Stimulated activated CD8-positive, alpha-beta memory T cell treated with anti-CD3 and anti-CD28 coated beads, Interleukin-7, amount 100 ng/mL, for 1 hour (primary cell): ENCODE results near the gene SPEN.
"Not testable (repeated sequence)": the region's sequence is repeated elsewhere in the genome, so short reads cannot be mapped to it uniquely, and the experiment has no call there.

Experiments
- DNase-seq, 2 donors: peaks; one replicate each; pipeline ENCODE4 v3.0.0-alpha.2; 2020; ENCODE audit warnings: low read depth in 2 of 2

Gene SPEN

DNA sequence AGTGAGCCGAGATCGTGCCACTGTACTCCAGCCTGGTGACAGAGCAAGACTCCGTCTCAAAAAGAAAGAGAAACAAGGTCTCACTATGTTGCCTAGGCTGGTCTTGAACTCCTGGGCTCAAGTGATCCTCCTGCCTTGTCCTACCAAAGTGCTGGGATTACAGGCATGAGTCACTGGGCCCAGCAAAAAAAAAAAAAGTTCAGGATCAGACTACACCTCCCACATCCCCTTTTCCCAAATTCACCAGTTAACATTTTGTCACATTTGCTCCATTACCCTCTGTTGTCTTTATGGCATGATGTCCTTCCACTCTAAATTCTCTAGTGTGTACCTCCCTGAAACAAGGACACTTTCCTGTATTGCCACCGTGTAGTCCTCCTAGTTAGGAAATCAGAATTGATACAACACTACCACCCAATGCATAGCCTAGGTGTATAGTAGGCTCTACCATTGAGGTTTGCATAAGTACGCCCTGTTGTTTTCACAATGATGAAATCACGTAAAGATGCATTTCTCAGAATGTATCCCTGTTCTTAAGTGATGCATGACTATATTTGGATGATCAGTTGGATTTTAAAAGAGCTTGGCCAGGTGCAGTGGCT is 10.7 kb downstream of the SPEN start:
- DNase-seq: no peak

DNA sequence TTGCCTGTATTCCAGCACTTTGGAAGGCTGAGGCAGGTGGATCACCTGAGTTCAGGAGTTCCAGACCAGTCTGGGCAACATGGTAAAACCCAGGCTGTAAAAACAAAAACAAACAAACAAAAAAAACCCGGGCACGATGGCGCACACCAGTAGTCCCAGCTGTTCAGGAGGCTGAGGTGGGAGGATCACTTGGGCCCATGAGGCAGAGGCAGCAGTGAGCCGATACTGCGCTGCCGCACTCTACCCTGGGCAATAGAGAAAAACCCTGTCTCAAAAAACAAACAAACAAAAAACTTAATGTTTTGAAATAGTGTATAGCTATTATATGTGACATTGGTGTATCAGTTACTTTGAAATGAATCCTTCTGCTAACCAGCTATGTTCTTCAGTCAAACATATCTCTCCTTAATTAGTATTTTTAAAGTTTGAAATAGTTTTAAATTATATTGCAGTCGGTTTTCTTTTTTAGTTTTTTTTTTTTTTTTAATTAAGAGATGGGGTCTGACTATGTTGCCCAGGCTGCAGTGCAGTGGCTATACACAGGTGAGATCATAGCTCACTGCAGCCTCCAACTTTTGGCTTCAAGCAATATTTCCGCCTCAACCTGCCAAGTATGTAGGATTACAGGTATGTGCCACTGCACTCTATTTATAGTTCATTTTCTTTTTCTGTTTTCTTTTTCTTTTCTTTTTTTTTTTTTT is 11.3 kb downstream of the SPEN start:
- DNase-seq: no peak

DNA sequence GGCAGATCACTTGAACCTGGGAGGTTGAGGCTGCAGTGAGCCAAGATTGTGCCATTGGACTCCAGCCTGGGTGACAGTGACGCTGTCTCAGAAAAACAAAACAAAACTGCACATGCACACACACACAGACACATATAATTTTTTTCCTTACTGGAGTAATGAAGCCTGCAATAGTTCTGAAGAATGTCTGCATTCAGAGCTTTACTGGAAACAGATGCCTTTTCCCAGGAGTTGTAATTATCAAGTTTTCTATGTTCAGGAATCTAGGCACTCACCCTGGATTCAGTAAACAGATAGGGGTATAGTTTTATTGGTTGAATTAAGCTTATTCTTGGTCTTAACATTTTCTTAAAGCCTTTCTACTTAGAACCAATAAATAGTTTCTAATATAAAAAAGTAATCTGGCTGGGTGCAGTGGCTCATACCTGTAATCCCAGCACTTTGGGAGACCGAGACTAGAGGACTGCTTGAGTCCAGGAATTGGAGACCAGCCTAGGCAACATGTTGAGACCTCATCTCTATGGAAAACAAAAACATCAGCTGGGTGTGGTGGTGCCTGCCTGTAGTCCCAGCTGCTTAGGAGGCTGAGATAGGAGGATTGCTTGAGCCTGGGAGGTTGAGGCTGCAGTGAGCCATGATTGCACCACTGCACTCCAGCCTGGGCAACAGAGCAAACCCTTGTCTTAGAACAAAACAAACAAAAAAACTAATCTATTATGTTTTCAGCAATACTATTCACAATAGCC is 15.8 kb downstream of the SPEN start:
- DNase-seq: no peak

DNA sequence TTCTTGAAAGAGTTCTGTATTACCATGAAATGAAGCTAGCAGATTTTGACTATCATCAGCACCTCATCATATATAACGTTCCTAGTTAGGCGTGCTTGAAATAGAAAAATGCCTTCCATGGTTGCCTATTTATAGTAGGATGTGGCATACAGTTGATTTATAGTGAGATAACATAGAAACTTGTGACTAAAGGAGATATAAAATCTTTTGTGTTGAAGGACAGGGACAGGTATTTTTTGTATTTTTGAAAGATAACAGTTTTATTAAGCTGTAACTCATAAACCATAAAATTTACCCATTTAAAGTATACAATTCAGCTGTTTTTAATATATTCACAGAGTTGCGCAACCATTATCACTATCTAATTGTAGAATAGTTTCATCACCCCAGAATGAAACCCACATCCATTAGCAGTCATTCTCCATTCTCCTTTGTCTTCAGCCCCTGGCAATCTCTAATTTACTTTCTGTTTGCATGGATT is 19.3 kb downstream of the SPEN start:
- no peak for DNase-seq

DNA sequence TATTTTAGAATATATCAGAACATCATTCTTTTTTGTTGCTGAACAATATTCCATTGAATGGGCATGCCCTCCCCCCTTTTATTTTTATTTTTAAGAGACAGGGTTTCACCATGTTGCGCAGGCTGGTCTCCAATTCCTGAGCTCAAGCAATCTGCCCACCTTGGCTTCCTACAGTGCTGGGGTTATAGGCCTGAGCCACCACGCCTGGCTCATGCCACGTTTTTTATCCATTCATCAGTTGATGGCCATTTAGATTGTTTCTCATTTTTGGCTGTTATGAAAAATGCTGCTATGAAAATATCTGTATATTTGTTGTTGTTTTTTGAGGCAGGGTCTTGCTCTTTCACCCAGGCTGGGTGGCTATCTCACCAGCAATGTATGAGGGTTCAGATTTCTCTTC is 19.8 kb downstream of the SPEN start:
- DNase-seq: no peak

DNA sequence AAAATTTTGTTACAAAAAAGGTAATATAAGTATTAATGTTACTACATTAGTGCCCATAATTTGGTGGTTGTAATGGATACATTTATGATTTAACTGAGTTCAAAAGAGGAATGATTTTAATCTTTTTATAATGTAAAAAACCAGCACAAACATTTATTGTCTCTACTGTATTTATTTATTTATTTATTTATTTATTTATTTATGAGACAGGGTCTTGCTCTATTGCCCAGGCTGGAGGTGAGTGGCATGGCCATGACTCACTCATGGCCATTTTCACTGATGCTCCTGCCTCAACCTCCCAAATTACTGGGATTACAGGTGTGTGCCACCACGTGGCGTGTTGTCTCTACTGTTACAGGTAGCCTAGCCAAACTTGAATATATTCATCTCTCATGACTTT is 21.9 kb downstream of the SPEN start:
- no peak for DNase-seq

DNA sequence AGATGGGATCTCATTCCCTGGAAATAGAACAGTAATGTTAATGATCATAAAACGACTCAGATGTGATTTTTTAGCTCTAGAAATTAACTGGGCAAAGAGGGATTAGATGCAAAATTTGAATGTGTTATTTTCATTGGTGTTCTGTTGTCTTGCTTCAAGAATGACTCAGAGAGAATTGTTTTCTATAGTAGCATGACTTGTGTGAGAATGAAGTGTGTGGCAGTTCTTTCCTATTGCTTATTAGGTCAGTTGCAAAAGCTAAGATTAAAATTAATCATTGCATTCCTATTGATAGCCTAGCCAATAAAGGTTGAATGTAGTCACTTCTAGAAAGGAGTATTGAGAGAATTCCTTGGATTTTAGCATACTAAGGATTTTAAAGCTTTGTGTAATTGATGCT is 22.9 kb downstream of the SPEN start:
- no peak for DNase-seq

DNA sequence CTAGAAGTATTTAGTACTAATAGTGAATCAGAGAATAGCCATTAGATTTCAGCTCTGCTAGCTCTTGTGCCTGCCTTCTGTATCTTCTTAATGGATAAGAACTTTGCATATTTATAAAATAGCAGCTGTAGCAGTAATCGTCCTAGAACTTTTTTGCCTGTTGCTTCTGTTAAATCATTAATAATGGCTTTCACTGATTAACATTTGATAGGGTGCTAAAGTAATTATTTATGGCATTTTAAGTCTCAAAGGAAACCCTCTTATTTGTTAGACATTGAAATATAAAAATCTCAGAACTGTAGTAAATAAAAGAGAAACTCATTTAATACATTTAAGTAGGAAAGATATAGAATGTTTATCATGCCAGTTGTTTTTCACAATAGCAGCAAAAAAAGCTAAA is 27.0 kb downstream of the SPEN start:
- DNase-seq: no peak

DNA sequence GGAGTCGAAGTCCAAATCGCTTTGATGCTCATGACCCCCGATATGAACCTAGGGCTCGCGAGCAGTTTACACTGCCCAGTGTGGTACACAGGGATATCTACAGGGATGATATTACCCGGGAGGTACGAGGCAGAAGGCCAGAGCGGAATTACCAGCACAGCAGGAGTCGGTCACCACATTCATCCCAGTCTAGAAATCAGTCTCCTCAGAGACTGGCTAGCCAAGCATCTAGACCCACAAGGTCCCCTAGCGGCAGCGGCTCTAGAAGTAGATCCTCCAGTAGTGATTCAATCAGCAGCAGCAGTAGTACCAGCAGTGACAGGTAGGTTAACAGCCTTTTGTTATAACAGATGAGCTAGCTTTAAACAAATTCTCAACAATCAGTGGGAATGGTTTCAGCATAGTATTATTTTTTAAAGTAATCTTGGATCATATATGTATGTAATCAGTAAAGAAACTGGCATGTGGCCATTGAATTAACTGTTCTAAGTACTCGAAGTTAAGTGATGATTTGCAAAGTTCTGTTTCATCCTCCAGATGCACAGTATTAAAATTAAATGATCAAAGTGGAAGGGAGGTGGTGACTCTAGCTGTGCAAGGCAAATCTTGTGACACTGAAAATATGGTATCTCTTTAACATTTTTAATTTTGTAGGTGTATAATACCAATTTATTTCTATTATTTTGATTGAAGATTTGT is 29.0 kb downstream of the SPEN start:
- no peak for DNase-seq

DNA sequence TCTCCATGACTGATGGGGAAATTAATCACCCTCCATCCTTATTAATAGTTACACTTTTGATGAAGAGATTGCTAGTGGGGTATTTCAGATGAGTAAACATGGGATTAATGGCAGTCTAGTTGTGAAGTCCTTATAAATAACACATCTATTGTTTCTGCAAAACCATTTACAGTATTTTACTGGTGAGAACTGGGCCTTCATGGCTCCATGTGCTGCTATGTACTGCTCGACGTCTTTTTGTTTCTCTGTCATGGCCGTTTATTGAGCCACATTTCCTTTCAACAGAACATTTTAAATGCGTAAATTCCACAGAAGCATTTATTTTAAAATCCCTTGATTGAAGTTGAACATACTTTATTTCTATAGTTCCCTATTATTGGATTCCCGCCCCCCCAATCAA is 34.5 kb downstream of the SPEN start:
- DNase-seq: no peak

DNA sequence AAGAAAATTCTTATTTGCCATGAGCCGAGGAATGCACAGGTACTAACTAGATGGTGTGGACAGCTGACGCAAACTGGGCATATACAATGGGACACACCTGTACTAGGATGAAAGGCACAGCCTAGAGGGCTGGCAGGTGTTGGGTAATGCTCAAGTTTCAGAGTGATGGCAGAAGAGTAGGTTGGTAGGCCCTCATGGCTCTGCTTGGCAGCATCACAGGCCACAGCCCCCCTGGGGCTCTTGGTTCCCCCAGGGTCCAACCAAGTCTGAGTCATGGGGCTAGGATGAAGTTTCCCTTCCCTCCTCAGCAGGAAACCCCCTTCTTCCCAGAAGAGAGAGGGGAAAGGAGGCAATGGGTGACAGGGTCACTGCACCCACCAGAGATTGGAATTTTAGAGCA is 35.2 kb downstream of the SPEN start:
- no peak for DNase-seq

DNA sequence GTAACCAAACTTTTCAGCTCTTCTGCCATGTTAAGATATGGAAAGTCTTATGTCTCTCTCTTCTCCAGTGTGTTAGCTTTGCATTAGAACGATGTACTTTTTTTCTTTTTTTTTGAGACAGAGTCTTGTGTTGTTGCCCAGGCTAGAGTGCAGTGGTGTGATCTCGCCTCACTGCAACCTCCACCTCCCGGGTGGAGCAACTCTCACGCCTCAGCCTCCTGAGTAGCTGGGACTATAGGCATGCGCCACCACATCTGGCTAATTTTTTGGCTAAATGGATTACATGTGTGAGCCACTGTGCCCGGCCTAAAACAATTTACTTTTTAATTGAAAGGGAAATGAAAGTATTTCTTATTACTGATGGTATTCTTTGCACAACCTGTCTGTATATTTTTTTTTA is 35.8 kb downstream of the SPEN start:
- DNase-seq: no peak

DNA sequence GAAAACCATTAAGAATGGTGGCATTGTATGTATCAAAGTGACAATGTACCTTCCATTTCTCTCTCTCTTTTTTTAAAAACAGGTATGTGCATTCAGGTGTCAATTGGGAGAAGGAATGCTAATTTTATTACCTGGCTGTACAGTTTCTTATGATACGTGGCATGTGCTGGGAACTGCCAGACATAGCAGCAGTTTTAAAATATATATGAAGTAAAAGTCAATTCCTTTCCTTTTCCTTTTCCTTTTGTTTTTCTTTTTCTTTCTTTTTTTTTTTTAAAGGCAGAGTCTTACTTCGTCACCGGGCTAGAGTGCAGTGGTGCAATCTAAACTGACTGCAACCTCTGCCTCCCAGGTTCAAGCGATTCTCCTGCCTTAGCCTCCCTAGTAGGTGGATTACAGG is 37.0 kb downstream of the SPEN start:
- DNase-seq: no peak

DNA sequence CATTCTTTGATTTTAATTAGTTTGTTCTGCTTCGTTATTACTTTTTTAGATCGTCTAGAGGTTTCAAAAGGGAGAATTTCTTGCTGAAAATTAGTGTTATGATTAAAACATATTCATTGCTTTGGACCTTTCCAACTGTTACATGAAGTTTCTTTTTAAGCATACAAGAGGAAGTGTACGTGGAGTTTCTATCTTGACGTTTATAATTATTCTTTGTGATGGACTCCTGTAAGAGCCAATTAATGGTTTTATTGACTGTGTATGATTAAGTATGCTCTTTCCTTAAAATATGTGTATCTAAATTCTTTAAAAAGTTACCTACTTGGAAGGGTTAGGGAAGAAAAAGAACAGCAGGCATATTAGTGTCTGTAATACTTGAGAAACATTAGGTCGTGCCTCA is 37.8 kb downstream of the SPEN start:
- DNase-seq: no peak

DNA sequence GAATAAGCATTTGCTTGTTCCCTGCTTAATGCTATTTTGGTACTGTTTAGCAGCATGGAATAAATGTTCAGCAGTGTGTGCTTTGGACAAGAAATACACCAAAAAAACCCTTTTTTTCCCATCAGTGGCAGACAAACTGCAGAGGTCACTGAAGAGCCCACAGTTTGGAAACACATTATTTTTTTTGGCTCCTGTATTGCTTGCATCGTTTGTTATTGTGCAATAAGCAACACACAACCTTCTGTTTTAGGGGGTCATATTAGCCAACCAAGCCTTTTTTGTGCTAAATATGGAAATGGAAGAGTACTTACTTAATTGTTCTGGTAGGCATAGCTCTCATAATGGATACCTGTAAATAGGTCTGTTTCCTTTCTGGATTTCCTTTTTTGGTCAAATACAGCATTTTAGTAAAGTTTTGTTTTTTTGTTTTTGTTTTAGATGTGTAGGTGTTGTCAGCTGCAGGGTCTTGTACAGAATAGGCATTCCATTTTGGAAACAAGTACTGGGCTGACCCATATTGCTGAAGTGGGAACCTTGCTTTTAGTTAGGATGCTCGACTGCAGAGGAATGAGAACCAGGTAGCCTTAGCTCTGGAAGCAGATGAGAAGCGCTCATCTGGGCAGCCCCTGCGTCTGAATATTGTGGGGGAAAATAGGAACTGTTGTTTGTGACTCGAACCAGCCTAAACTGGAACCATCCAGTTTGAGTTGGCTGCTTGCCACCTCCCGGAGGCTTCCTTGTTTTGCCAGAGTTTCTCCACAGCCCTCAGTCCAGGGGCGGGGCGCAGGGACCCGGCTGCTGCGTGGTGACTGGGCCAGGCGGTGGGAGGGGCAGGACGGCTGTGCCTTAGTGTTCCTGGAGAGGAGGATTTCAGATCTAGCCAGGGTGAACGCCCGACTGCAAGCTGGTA is 38.4 kb downstream of the SPEN start:
- peak; percentile 2 to 30 for DNase-seq

DNA sequence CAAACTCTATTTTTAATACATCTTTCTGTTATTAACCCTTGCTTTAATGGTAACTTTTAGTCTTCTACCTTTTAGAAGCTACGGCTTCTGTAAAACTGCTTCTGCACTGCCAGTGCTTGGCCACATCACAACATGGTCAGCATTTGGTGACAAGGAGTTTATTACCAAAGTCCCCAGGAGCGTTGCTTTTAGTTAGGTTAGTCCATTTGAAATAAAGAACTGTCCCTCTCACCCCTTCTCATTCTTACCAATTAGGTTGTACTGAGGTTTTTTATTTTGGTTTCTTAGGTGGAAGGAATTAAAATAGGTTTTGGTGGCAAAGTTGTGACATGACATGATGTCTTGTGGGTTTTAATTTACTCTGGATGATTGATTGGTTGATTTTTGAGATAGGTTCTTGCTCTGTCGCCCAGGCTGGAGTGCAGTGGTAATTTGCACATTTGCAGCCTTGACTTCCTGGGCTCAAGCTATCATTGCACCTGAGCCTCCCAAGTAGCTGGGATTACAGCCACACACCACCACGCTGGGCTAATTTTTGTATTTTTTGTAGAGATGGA is 39.2 kb downstream of the SPEN start:
- no peak for DNase-seq

DNA sequence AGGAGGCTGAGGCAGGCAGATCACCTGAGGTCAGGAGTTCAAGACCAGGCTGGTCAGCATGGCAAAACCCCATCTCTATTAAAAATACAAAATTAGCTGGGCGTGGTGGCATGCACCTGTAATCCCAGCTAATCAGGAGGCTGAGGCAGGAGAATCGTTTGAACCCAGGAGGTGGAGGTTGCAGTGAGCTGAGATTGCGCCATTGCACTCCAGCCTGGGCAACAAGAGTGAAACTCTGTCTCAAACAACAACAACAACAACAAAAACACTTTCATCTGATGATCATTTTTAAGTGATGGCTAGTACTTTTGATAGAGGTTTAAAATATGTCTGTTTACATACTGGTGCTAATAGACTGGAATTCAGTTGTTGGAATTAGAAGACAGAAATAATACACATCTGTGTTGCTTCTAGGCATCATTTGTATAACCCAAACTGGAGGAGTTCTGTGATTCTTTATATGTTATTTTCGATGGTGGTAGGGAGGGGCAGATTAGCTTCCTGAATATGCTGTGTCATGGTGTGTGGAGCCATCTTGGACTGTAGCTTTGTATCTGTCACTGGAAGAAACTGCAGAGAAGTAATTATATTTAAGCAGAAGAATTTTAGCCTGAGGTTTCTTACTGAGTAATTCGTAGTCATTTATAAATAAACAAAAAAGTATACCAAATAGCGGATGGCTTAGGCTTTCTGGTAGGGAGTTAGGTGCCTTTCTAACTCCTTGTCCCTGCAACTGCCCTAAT is 45.5 kb downstream of the SPEN start:
- DNase-seq: not testable (repeated sequence)

DNA sequence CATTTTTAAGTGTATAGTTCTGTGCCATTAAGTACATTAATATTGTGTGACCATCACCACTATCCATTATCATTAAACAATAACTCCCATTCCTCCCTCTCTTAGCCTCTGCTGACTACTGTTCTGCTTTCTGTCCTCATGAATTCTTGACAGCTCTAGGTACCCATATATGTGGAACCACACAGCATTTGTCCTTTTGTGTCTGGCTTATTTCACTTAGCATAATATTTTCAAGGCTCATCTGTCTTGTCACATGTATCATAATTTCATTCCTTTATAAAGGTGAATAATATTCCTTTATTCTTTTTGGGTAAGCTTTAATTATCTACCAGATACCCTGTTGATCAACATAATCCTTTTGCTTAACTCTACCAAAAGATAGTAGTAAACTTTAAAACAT is 47.7 kb downstream of the SPEN start:
- DNase-seq: no peak

DNA sequence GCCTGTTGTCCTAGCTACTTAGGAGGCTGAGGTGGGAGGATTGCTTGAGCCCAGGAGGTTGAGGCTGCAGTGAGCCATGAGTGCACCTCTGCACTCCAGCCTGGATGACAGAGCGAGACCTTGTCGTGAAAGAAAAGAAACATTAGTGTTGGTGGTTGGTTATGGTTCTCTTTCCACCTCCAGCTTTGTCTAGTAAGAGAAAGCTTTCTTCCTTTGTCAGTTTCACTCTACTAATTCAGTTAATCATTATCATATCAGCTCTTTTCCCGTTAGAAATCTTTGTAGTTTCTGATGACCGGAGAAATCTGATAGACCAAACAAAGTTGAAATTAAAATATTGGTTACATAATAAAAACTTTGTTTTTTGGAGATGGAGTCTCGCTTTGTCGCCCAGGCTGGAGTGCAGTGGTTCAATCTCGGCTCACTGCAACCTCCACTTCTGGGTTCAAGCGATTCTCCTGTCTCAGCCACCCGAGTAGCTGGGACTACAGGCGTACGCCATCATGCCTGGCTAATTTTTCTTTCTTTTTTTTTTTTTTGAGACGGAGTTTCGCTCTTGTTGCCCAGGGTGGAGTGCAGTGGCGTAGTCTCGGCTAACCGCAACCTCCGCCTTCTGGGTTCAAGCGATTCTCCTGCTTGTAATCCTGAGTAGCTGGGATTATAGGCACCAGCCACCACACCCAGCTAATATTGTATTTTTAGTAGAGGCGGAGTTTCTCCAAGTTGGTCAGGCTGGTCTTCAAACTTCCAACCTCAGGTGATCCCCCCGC is 49.5 kb downstream of the SPEN start:
- not testable (repeated sequence) for DNase-seq

DNA sequence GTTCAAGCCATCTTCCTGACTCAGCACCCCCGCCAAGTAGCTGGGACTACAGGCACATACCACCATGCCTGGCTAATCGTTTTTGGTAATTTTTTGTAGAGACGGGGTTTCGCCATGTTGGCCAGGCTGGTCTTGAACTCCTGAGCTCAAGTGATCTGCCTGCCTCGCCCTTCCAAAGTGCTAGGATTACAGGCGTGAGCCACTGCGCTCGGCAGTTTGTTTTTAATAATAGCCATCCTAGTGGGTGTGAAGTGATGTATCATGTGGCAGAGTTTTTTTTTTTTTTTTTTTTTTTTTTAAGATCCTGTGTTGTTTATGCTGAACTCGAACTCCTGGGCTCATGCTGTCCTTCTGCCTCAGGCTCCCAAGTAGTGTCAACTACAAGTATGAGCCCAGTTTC is 51.8 kb downstream of the SPEN start:
- no peak for DNase-seq
